Smooth muscle cell (in vitro differentiated cells): Measurements from ENCODE around the gene STRAP. TPM values are rescaled to one million over a fixed set of nuclear protein-coding genes. Genes with fewer than 3 reads are reported as not detected.

Experiments used
- DNase-seq: peaks from one replicate; lab custom pipeline; 2025; ENCODE audit not compliant: unreplicated experiment; lab: John Stamatoyannopoulos, UW
- H2AFZ ChIP-seq: fragments of 200-600 bp; sonication (generic); 2 replicates; pipeline ENCODE4 v1.6.0; 2016; ENCODE audit warnings: antibody characterized with exemption, low read depth, mild to moderate bottlenecking
- H3F3A ChIP-seq: fragments of 200-600 bp; sonication (generic); 2 replicates; pipeline ENCODE4 v1.6.0; 2017; ENCODE audit warnings: antibody characterized with exemption, low read depth
- H3K27ac ChIP-seq: fragments of 200-600 bp; sonication (generic); 2 replicates; pipeline ENCODE4 v1.5.1; 2016; ENCODE audit warnings: low read depth, mild to moderate bottlenecking
- H3K27me3 ChIP-seq: fragments of 200-600 bp; sonication (generic); 2 replicates; pipeline ENCODE4 v1.6.1; 2016; ENCODE audit warnings: low read depth, mild to moderate bottlenecking
- H3K36me3 ChIP-seq: fragments of 200-600 bp; sonication (generic); 2 replicates; pipeline ENCODE4 v1.5.1; 2016; ENCODE audit warnings: low read depth
- H3K4me1 ChIP-seq: fragments of 200-600 bp; sonication (generic); 2 replicates; pipeline ENCODE4 v1.5.1; 2016; ENCODE audit warnings: low read depth
- H3K4me2 ChIP-seq: fragments of 200-600 bp; sonication (generic); 2 replicates; pipeline ENCODE4 v1.6.0; 2016; ENCODE audit warnings: mild to moderate bottlenecking
- H3K4me3 ChIP-seq: fragments of 200-600 bp; sonication (generic); 2 replicates; pipeline ENCODE4 v1.5.1; 2016; ENCODE audit warnings: mild to moderate bottlenecking
- H3K79me2 ChIP-seq: fragments of 200-600 bp; sonication (generic); 2 replicates; pipeline ENCODE4 v1.6.0; 2016; ENCODE audit warnings: low read depth, mild to moderate bottlenecking
- H3K9ac ChIP-seq: fragments of 200-600 bp; sonication (generic); 2 replicates; pipeline ENCODE4 v1.6.0; 2016; ENCODE audit warnings: low read depth
- H3K9me3 ChIP-seq: fragments of 200-600 bp; sonication (generic); replicated peaks from 2 replicates; pipeline ENCODE4 v1.5.1; 2016; ENCODE audit warnings: low read depth
- H4K20me1 ChIP-seq: fragments of 200-600 bp; sonication (generic); 2 replicates; pipeline ENCODE4 v1.6.0; 2016; ENCODE audit warnings: low read depth
- WGBS: methylation state at CpG from one replicate; pipeline ENCODE4 v1.1.7; 2016; ENCODE audit warnings: low lambda C conversion rate; 5-methylcytosine and 5-hydroxymethylcytosine counted together
- polyA plus RNA-seq: library from polyadenylated mRNA; unstranded; fragments of >200 nt; fragmentation: Nextera tagmentation; extraction: Ambion mirVana; gene quantifications from 2 replicates; pipeline ENCODE4 v1.2.1, GENCODE V29; 2016
- total RNA-seq: library from RNA; depleted of rRNA; stranded (reverse); fragments of >200 nt; gene quantifications from 2 replicates; pipeline ENCODE4 v1.2.3, GENCODE V29; 2014
- TF ChIP-seq, protein P1 (sequence below): fragments of 200-600 bp; sonication (generic); IDR thresholded peaks from 2 replicates; pipeline ENCODE4 v1.5.1; 2017; ENCODE audit warnings: borderline replicate concordance, mild to moderate bottlenecking, antibody characterized with exemption; ENCODE audit not compliant: insufficient read depth, poor library complexity, severe bottlenecking

Gene STRAP
- total and polyA plus RNA-seq, 2 experiments from 2014 or later = 172 to 225 TPM

DNA sequence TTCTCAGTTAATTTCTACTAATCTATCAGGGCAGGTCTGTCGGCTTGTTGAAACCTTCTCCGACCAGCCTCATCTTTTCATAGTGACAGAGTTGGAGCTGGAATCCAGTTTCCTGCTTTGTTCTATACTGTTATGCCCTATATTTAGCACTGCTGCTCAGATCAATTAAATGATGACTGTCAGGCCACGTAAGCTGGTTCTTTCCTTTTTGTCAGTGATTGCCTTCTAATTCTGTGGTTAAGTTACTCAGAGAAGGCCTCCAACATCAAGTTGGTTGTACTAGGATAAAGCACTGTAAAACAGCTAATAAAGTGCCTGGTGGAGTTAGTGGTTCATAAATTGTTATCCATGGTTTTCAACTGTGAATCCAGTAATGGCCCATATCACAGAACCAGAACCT lies 51.6 kb downstream of the STRAP start:
- Histone ChIP-seq H3K79me2 (peaks cover 33% of the 10 kb centered on the region), H3K27ac (peak overlapping the region; percentile 84), H3K27me3 (no peaks in the 10 kb centered on the region), H3K36me3 (no peaks in the 10 kb centered on the region), H4K20me1 (no peaks in the 10 kb centered on the region), H2AFZ (no peak overlapping the region), H3F3A (no peaks in the 10 kb centered on the region), H3K9ac (peak overlapping the region; percentile 4), H3K9me3 (no peaks in the 10 kb centered on the region), H3K4me3 (no peak overlapping the region), H3K4me2 (no peak overlapping the region), H3K4me1 (peaks cover 22% of the 10 kb centered on the region)
- TF ChIP-seq, protein P1, sequence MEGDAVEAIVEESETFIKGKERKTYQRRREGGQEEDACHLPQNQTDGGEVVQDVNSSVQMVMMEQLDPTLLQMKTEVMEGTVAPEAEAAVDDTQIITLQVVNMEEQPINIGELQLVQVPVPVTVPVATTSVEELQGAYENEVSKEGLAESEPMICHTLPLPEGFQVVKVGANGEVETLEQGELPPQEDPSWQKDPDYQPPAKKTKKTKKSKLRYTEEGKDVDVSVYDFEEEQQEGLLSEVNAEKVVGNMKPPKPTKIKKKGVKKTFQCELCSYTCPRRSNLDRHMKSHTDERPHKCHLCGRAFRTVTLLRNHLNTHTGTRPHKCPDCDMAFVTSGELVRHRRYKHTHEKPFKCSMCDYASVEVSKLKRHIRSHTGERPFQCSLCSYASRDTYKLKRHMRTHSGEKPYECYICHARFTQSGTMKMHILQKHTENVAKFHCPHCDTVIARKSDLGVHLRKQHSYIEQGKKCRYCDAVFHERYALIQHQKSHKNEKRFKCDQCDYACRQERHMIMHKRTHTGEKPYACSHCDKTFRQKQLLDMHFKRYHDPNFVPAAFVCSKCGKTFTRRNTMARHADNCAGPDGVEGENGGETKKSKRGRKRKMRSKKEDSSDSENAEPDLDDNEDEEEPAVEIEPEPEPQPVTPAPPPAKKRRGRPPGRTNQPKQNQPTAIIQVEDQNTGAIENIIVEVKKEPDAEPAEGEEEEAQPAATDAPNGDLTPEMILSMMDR = no peak
- WGBS = 61% methylated on average over 3 of the region's 3 CpGs
- no peak for DNase-seq

DNA sequence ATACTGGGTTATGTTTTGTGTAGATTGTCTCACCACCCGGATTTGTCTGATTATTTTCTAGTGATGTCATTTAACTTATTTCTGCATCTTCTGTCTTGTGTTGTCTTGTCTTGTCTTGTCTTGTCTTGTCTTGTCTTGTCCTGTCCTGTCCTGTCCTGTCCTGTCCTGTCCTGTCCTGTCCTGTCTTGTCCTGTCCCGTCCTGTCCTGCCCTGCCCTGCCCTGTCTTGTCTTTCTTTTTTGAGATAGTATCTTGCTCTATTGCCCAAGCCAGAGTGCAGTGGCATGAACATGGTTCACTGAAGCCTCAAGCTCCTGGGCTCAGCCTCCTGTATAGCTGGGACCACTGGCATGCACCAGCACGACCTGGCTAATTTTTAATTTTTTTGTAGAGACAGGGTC lies 54.6 kb downstream of the STRAP start:
- Histone ChIP-seq H3F3A (no peaks in the 10 kb centered on the region), H3K9me3 (no peaks in the 10 kb centered on the region), H3K4me3 (no peak overlapping the region), H3K27ac (no peak overlapping the region), H2AFZ (no peak overlapping the region), H4K20me1 (no peaks in the 10 kb centered on the region), H3K9ac (no peak overlapping the region), H3K27me3 (no peaks in the 10 kb centered on the region), H3K36me3 (no peaks in the 10 kb centered on the region), H3K4me1 (no peaks in the 10 kb centered on the region), H3K4me2 (no peak overlapping the region), H3K79me2 (peaks cover 46% of the 10 kb centered on the region)
- no peak for DNase-seq
- TF ChIP-seq, protein P1 = no peak
- WGBS = 90% methylated on average over 3 of the region's 3 CpGs

DNA sequence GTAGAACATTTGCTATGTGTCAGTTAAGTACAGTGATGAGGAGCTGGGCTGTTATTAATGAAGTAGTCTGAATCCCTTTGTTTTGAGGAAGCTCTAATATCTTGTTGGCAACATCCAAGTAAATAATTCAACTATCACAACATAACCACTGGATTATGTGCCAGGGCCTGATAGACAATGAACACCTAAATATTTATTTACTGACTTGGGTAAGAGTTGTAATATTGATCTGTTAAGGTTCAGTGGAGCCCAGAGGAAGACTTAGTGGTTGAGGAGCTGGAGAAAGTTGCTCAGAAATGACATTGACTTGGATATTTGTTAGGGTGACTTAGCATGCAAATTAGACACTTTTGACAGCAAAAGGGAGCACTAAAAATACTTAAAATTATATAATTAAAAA lies 55.7 kb downstream of the STRAP start:
- Histone ChIP-seq H4K20me1 (no peaks in the 10 kb centered on the region), H3K27me3 (no peaks in the 10 kb centered on the region), H3K4me2 (no peak overlapping the region), H3K36me3 (no peaks in the 10 kb centered on the region), H3F3A (no peaks in the 10 kb centered on the region), H3K79me2 (peaks cover 36% of the 10 kb centered on the region), H3K4me3 (no peak overlapping the region), H2AFZ (no peak overlapping the region), H3K9me3 (no peaks in the 10 kb centered on the region), H3K4me1 (no peaks in the 10 kb centered on the region), H3K27ac (no peak overlapping the region), H3K9ac (no peak overlapping the region)
- DNase-seq = no peak
- TF ChIP-seq, protein P1 = no peak

DNA sequence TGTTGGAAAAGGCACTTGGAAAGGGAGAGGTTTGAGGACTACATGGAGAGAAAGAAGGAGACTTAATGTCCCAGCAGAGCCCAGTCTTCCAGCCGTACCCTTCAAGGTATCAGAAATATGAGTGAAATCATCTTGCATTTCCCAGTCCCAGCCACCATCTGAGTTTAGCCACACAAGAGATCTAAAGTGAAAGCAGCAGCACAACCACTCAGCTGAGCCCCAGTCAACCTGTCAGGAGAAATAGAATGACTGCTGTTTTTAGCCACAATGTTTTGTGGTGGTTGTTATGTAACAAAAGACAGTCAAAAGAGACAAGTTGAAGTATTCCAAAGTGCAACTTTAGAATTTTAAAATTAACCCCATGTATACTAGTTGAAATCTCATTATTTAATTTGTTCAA lies 56.9 kb downstream of the STRAP start:
- Histone ChIP-seq H3K9me3 (no peaks in the 10 kb centered on the region), H3K36me3 (no peaks in the 10 kb centered on the region), H3F3A (no peaks in the 10 kb centered on the region), H3K27me3 (no peaks in the 10 kb centered on the region), H3K4me2 (no peak overlapping the region), H3K79me2 (peaks cover 36% of the 10 kb centered on the region), H3K9ac (no peak overlapping the region), H3K4me3 (no peak overlapping the region), H3K27ac (no peak overlapping the region), H2AFZ (no peak overlapping the region), H3K4me1 (no peaks in the 10 kb centered on the region), H4K20me1 (no peaks in the 10 kb centered on the region)
- TF ChIP-seq, protein P1 = no peak
- WGBS = 89% methylated on average over 1 of the region's 1 CpG
- DNase-seq = no peak
